LNCAP (cell line): Measurements from ENCODE around the gene BRAF.

ENCODE experiments used
- TF ChIP-seq, protein P1 (sequence below): fragments of 450-650 bp; IDR thresholded peaks from 2 replicates; pipeline ENCODE4 v1.5.1; 2017; ENCODE audit warnings: mild to moderate bottlenecking

Gene BRAF

DNA sequence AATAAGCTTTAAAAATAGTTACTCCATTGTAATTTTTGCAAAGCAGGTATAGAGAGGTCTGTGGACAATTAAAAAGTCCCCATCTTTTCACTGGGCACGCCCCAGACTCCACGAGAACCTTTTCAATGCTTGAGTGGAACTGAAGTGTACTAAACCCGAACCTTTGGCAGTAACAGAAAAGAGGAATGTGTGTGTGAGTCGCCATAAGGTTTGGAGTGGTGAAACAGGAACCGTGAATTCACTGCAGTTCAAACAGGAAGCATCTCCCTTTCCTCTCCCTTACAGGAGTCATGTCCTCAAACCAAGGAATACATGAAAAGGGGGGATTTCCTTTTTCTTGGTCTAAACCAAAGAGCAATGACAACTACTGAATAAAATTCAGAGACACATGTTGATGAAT lies 205.0 kb downstream of the BRAF start:
- TF ChIP-seq, protein P1, sequence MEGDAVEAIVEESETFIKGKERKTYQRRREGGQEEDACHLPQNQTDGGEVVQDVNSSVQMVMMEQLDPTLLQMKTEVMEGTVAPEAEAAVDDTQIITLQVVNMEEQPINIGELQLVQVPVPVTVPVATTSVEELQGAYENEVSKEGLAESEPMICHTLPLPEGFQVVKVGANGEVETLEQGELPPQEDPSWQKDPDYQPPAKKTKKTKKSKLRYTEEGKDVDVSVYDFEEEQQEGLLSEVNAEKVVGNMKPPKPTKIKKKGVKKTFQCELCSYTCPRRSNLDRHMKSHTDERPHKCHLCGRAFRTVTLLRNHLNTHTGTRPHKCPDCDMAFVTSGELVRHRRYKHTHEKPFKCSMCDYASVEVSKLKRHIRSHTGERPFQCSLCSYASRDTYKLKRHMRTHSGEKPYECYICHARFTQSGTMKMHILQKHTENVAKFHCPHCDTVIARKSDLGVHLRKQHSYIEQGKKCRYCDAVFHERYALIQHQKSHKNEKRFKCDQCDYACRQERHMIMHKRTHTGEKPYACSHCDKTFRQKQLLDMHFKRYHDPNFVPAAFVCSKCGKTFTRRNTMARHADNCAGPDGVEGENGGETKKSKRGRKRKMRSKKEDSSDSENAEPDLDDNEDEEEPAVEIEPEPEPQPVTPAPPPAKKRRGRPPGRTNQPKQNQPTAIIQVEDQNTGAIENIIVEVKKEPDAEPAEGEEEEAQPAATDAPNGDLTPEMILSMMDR: no peak

DNA sequence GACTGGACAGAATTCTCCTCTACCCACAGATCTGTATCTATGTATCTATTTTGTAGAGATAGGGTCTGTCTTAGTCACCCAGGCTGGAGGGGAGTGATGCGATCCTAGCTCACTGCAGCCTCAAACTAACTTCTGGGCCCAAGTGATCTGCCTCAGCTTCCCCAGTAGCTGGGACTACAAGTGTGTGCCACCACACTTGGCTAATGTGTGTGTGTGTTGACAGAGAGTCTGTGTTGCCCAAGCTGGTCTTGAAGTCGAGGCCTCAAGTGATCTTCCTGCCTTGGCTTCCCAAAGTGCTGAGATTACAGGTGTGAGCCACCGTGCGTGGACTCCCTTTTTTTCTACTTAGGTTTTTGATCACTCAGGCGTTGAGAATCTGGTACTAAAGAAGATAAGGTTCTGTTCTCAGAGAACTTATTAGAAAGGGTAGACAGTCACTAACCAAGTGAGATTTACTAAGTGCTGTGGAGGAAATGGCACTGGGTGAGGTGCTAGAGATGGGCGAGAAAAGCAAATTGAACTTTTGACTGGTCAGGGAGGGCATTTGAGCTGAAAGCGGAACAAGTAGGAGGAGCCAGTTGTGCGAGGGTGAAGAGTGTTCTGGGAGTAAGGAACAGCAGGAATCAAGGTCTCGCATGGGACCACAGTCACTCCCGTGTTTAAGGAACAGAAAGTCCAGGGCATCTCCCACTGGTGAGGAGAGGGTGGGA lies 210.2 kb downstream of the BRAF start:
- TF ChIP-seq, protein P1: no peak

DNA sequence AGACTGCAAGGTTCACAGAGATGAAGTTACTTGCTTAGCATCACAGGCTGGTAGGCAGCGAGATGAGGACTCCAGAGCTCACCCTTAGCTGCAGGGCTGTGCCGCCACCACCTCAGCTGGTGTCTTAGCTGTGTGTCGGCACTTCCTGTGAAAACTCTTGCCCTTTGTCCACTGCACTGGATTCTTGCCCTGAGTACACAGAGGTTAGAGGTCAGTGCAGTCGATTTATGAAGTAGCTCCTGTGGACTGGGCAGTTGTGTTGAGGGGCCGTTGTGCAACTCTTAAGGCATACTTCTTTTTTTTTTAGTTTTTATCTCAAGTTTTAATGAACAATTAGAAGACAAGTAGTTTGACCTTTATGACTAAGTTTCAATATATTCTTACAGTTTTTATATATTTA lies 217.6 kb downstream of the BRAF start:
- TF ChIP-seq, protein P1: no peak

DNA sequence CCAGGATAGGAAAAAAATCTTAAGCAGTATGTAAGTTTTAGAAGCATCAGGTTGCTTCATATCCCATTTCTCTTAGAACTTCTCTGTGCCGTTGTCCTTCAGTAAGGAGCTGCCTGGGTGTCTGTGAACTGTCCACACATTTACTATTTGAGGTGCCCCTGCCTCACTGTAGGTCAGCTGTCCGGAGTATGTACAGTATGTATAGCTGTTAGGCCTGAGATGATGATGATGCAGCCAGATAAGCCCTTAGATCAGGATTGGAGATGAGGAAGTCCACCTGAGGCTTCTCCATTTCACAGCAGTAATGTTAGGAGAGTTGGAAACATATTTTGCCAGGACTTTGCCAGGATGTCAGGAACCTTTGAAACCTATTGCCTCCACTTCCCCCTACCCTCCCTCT lies 220.5 kb downstream of the BRAF start:
- TF ChIP-seq, protein P1: no peak

DNA sequence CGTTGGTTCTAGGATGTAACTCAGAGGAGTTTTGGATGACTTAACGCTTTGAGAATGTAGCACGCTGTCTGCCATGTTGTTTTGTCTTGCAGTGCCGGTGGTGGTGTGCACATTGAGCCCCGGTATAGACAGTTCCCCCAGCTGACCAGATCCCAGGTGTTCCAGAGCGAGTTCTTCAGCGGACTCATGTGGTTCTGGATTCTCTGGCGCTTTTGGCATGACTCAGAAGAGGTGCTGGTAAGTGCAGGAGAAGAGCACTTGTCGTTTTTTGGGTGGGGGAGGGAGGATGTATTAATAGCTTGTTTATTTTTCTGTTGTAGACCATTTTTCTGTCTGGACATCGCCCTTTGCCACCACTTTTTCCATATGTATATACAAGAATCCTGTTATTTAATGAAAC lies 222.0 kb downstream of the BRAF start:
- TF ChIP-seq, protein P1: no peak

DNA sequence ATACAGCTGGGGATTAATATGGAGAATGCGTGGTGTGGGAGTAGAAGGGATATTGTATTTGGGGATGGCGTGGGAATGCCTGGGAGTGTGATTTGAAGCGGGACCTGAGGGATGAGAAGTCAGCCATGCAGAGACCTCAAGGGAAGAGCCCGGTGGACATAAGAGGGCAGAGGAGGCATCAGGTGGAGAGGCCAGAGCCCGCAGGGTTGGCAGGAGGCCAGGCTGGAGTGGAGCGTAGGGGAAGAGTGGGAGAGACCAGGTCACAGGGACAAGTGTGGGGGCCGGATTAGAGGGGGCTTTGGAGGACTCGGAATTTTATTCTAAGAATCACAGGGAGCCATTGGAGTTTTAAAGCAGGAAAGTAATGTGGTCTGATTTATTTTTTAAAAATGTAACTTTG lies 226.3 kb downstream of the BRAF start:
- TF ChIP-seq, protein P1: no peak

DNA sequence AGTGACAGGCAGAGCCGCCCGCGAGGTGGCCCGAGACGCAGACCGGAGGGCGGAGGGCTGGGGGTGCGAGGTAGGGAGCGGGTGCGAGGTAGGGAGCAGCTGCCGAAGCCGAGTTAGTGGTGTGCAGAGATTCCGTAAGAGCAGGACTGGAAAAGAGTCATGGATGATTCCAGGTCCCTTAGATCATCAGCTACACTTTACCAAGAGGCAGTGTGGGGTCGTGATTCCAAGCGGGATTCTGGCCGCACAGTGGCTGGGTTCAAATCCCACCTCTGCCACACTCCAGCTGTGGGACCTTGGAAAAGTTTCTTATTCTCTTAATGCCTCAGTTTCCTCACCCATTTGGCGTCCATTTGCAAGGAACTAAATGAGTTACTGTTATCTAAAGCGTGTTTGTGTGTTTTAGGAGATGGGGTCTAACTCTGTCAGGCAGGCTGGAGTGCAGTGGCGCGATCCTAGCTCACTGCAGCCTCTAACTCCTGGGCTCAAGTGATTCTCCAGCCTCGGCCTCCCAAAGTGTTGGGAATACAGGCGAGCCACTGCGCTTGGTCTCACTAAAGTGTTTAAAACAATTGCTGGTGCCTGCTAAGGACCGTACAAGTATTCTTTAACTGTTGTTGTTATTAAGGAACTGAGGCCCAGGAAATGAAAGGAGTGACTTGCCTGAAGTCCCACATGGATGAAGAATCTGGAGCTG lies 227.1 kb downstream of the BRAF start:
- TF ChIP-seq, protein P1: no peak
